ENCODE measurements around the gene VWCE.
"Not testable (repeated sequence)": the region's sequence is repeated elsewhere in the genome, so short reads cannot be mapped to it uniquely, and the experiment has no call there.

The VWCE gene

DNA sequence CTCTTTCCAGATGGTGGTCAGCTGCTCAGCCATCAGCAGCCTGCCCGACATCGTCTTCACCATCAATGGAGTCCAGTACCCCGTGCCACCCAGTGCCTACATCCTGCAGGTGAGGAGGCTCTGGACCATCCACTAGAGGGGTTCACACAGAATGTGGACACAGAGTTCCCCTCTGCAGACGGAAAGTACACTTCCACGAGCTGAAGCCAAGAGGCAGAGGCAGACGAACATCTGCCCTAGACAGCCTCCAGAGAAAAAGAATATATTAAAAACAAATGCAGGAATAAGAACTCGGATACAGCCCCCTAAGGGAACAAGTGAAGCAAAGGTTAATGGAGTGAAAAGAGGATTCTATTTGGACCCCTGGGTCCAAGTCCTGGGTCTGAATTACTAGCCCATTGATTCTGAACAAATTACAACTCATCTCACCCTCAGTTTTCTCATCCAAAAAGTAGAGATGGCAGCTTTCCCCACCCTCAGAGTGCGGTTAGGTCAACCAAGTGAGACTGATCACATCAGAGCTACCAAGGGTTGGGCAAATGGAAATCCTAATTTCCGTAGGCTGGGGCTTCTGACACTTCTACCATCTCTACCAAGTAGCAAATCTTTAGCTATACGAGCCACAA is 83.7 kb downstream of the VWCE start:
- H3F3A ChIP-seq (ENCODE audit: insufficient read depth, low read length); H3K9ac ChIP-seq (ENCODE audit: low read length); DNase-seq; H3K27me3 ChIP-seq (replicated peaks; ENCODE audit: insufficient read depth, low read length); H3K4me1 ChIP-seq (ENCODE audit: low read length); H3K9me2 ChIP-seq (replicated peaks; ENCODE audit: insufficient read depth, low read length); H3K36me3 ChIP-seq (replicated peaks; ENCODE audit: insufficient read depth, low read length); H3K4me2 ChIP-seq (ENCODE audit: low read depth, low read length); H3K9me3 ChIP-seq (replicated peaks; ENCODE audit: insufficient read depth, low read length); H3K27ac ChIP-seq (ENCODE audit: low read length); H4K20me1 ChIP-seq (ENCODE audit: insufficient read depth, low read length); H3K79me2 ChIP-seq (ENCODE audit: low read length); H2AFZ ChIP-seq (ENCODE audit: low read length); H3K4me3 ChIP-seq (ENCODE audit: low read length): not testable (repeated sequence)

DNA sequence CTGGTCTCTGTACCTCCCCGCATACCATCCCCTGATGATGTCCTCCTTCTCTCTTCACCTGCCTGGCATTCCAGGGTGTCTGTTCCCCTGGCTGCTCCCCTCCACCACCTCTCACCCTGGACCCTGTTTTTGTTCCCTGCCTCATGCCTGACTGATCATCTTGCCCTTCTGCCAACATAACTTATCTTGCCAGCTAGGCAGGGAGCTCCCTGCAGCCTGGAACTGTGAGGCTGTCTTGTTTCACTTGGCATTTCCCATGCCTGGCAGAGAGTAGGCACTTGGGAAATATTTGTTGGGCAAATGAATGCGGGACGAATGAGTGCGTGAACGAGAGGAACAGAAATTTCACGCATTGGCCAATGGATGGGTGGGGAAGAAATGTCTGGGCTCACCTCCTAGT is 84.5 kb downstream of the VWCE start:
- H2AFZ ChIP-seq (ENCODE audit: low read length); H3K4me2 ChIP-seq (ENCODE audit: low read depth, low read length); H3F3A ChIP-seq (ENCODE audit: insufficient read depth, low read length); H3K9me3 ChIP-seq (replicated peaks; ENCODE audit: insufficient read depth, low read length); H3K36me3 ChIP-seq (replicated peaks; ENCODE audit: insufficient read depth, low read length); H3K27ac ChIP-seq (ENCODE audit: low read length); H3K9me2 ChIP-seq (replicated peaks; ENCODE audit: insufficient read depth, low read length); H3K4me1 ChIP-seq (ENCODE audit: low read length); H3K79me2 ChIP-seq (ENCODE audit: low read length); H3K4me3 ChIP-seq (ENCODE audit: low read length); DNase-seq; H4K20me1 ChIP-seq (ENCODE audit: insufficient read depth, low read length); H3K9ac ChIP-seq (ENCODE audit: low read length); H3K27me3 ChIP-seq (replicated peaks; ENCODE audit: insufficient read depth, low read length): not testable (repeated sequence)

Measured in MM.1S (cell line).